K562 (cell line): ENCODE measurements around the gene YWHAB. TPM values are rescaled to one million over a fixed set of nuclear protein-coding genes. Genes with fewer than 3 reads are reported as not detected.

ENCODE experiments used
- ATAC-seq: fragments of 200-7000 bp; cut with Tn5 transposase; 3 replicates; pipeline ENCODE4 v1.9.1; 2020; ENCODE audit warnings: moderate library complexity
- BruUV-seq: library from RNA; stranded (reverse); fragments of 400-500 nt; replicated peaks from 2 replicates; lab custom pipeline; 2021; lab: Mats Ljungman, UMichigan
- CTCF ChIA-PET: fragments of 300-600 bp; formaldehyde crosslinking; extraction: SDS; loops from one replicate; lab custom pipeline; 2021; ENCODE audit warnings: low intra/inter-chr PET ratio; lab: Yijun Ruan, JAX
- POLR2A ChIA-PET: fragments of 300-600, 350-650 bp; sonication (Branson Sonifier 250); formaldehyde crosslinking; extraction: SDS; loops from one replicate; lab custom pipeline; 2021; ENCODE audit warnings: antibody characterized with exemption, inconsistent platforms; lab: Yijun Ruan, JAX
- DNase-seq, 4 experiments: peaks; one replicate each; pipeline versions ENCODE4 v3.0.0 to v3.0.0-alpha.2; 2011 to 2018; ENCODE audit warnings: low spot score in 3 of 4, mixed read lengths in 3 of 4; ENCODE audit errors: extremely low read depth in 1 of 4
- FAIRE-seq: peaks from 2 replicates; lab custom pipeline; 2011; peaks lifted over from hg19 to GRCh38; lab: Jason Lieb, UNC
- H2AFZ ChIP-seq: 2 replicates; pipeline ENCODE4 v1.6.0; 2011; ENCODE audit warnings: low read depth, low read length, control low read depth, inconsistent platforms
- H3K27ac ChIP-seq: fragments of 200-600 bp; 3 replicates; pipeline ENCODE4 v1.8.0; 2011; ENCODE audit warnings: low read depth, mild to moderate bottlenecking, control low read depth, inconsistent platforms, low read length, moderate library complexity, mixed read lengths; ENCODE audit errors: extremely low read depth
- H3K27me3 ChIP-seq, 2 experiments: fragments of 300-600 bp in 1 of 2; 2 replicates in 1 of 2; 3 replicates in 1 of 2; pipeline versions ENCODE4 v1.6.0 to v1.8.0; 2011; ENCODE audit warnings: inconsistent platforms in 2 of 2, low read length in 2 of 2, mild to moderate bottlenecking in 1 of 2, mixed read lengths in 1 of 2, moderate library complexity in 1 of 2; ENCODE audit not compliant: control insufficient read depth in 2 of 2, insufficient read depth in 2 of 2
- H3K36me3 ChIP-seq: fragments of 300-600 bp; 3 replicates; pipeline ENCODE4 v1.8.0; 2011; ENCODE audit warnings: mild to moderate bottlenecking, low read length, inconsistent platforms; ENCODE audit not compliant: control insufficient read depth, insufficient read depth
- H3K4me1 ChIP-seq, 2 experiments: fragments of 200-600 bp in 1 of 2; replicated peaks in 1 of 2; 2 replicates in 1 of 2; 3 replicates in 1 of 2; pipeline versions ENCODE4 v1.5.1 to v1.8.0; 2011; ENCODE audit warnings: inconsistent platforms in 2 of 2, low read length in 2 of 2, mild to moderate bottlenecking in 1 of 2, mixed read lengths in 1 of 2, moderate library complexity in 1 of 2; ENCODE audit not compliant: control insufficient read depth in 2 of 2, insufficient read depth in 2 of 2
- H3K4me2 ChIP-seq: 2 replicates; pipeline ENCODE4 v1.6.1; 2011; ENCODE audit warnings: low read length, control low read depth, inconsistent platforms, mixed read lengths; ENCODE audit not compliant: insufficient read depth
- H3K4me3 ChIP-seq: fragments of 200-600 bp; sonication (generic), shearing (Covaris generic); 2 replicates; pipeline ENCODE4 v1.5.1; 2016; ENCODE audit warnings: control low read depth, inconsistent platforms
- H3K79me2 ChIP-seq: fragments of 200-600 bp; 3 replicates; pipeline ENCODE4 v1.8.0; 2011; ENCODE audit warnings: low read length, inconsistent platforms; ENCODE audit not compliant: control insufficient read depth, insufficient read depth
- H3K9ac ChIP-seq, 2 experiments: 2 replicates each; pipeline versions ENCODE4 v1.6.0 to v1.6.1; 2011; ENCODE audit warnings: low read depth in 2 of 2, low read length in 2 of 2, control low read depth in 1 of 2, inconsistent platforms in 1 of 2, mild to moderate bottlenecking in 1 of 2, mixed read lengths in 1 of 2; ENCODE audit not compliant: insufficient read depth in 1 of 2
- H3K9me1 ChIP-seq: one replicate; pipeline ENCODE4 v1.6.0; 2011; ENCODE audit warnings: inconsistent platforms, mild to moderate bottlenecking, low read length, moderate library complexity; ENCODE audit not compliant: control insufficient read depth, insufficient read depth
- H3K9me3 ChIP-seq: replicated peaks from 2 replicates; pipeline ENCODE4 v1.5.1; 2011; ENCODE audit warnings: low read depth, low read length, inconsistent platforms; ENCODE audit not compliant: control insufficient read depth, insufficient read depth
- H4K20me1 ChIP-seq: replicated peaks from 2 replicates; pipeline ENCODE4 v1.6.1; 2011; ENCODE audit warnings: low read length, inconsistent platforms, mixed read lengths; ENCODE audit not compliant: control insufficient read depth, insufficient read depth
- POLR2AphosphoS2 ChIP-seq: IDR thresholded peaks from 2 replicates; pipeline ENCODE4 v1.6.1; 2012; ENCODE audit warnings: low read length, improper control_type of control experiment
- WGBS: fragments of 100-300 bp; shearing (Covaris generic); methylation state at CpG from one replicate; pipeline ENCODE4 v1.1.6; 2016; ENCODE audit warnings: low coverage, mixed read lengths; ENCODE audit not compliant: insufficient coverage; ENCODE audit errors: missing lambda C conversion rate; 5-methylcytosine and 5-hydroxymethylcytosine counted together
- in situ Hi-C: fragments of 300-500 bp; cut with MboI; formaldehyde crosslinking; loops from 4 replicates; pipeline ENCODE4 v1.15.0; 2018; ENCODE audit warnings: inconsistent platforms, mixed read lengths
- intact Hi-C: fragments of 100-400 bp; cut with micrococcal nuclease; formaldehyde crosslinking; loops from 2 replicates; pipeline ENCODE4 v1.14.2; 2022
- polyA plus RNA-seq, 8 experiments: library from polyadenylated mRNA; depleted of rRNA in 4 of 8; stranded (reverse) in 5 of 8; unstranded in 3 of 8; fragments of >200 nt; fragmentation: Nextera tagmentation in 2 of 8; fragmentation: Illumina TruSeq in 1 of 8; extraction: Ambion mirVana in 2 of 8; extraction: Trizol in 1 of 8; gene quantifications; 2 replicates each; pipeline versions ENCODE4 v1.2.1 to v1.2.3, GENCODE V29; 2011 to 2014; ENCODE audit warnings: inconsistent platforms in 1 of 8, missing spikeins in 1 of 8
- total RNA-seq, 7 experiments: library from RNA; depleted of rRNA in 6 of 7; stranded (reverse); fragments of >200 nt in 6 of 7; fragmentation: Illumina TruSeq in 2 of 7; extraction: Trizol in 2 of 7; gene quantifications; 2 replicates each; pipeline versions ENCODE4 v1.2.1 to v1.2.3, GENCODE V29; 2011 to 2021; ENCODE audit warnings: low replicate concordance in 1 of 7
- TF ChIP-seq, protein P1 (sequence below): fragments of 450-650 bp; IDR thresholded peaks from 2 replicates; pipeline ENCODE4 v1.7.1; 2018; ENCODE audit warnings: mild to moderate bottlenecking, low read depth; ENCODE audit not compliant: partially characterized antibody

YWHAB gene
- total and polyA plus RNA-seq, 9 of the 15 experiments (the other 6 are each of a cell fraction or from before 2014, with no cell fraction given) = 60.6 to 185 (median 96.1) TPM

DNA sequence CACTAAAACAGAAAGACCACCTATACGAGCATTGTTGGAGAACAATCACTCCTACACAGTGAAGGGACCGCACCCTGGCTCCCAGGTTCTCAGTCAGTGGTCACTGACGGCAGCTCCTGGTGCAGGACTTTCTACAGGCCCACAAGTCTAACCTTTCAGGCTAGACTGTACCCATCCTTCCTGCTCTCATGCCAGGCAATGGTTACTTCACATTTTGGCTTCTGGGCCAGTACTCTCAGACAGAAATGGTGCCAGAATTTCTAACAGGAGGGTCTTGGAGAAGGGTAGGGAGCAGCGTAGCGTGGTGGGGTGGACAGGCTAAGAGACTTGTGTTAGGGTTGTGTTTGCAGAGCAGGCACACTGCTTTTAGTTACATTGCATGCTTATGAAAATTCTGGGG, 62.6 kb downstream of the YWHAB start:
- no TSS peak for BruUV-seq
- intact Hi-C loops = no loop called here
- 93% methylated on average over 5 of the region's 5 CpGs for WGBS
- Histone ChIP-seq H3K9me3 (no peaks in the 10 kb centered on the region), H3K27ac (no peak overlapping the region), H2AFZ (no peak overlapping the region), H3K4me3 (no peak overlapping the region), H3K9me1 (no peaks in the 10 kb centered on the region), H3K36me3 (peaks cover 99% of the 10 kb centered on the region), H3K4me2 (no peak overlapping the region)
- CTCF ChIA-PET = no interaction called here
- 0 out of 2 replicates have a peak, but pooled peaks have one; percentile 54 for TF ChIP-seq POLR2AphosphoS2
- TF ChIP-seq, protein P1, sequence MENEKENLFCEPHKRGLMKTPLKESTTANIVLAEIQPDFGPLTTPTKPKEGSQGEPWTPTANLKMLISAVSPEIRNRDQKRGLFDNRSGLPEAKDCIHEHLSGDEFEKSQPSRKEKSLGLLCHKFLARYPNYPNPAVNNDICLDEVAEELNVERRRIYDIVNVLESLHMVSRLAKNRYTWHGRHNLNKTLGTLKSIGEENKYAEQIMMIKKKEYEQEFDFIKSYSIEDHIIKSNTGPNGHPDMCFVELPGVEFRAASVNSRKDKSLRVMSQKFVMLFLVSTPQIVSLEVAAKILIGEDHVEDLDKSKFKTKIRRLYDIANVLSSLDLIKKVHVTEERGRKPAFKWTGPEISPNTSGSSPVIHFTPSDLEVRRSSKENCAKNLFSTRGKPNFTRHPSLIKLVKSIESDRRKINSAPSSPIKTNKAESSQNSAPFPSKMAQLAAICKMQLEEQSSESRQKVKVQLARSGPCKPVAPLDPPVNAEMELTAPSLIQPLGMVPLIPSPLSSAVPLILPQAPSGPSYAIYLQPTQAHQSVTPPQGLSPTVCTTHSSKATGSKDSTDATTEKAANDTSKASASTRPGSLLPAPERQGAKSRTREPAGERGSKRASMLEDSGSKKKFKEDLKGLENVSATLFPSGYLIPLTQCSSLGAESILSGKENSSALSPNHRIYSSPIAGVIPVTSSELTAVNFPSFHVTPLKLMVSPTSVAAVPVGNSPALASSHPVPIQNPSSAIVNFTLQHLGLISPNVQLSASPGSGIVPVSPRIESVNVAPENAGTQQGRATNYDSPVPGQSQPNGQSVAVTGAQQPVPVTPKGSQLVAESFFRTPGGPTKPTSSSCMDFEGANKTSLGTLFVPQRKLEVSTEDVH = no peak
- TF ChIP-seq, all 486 proteins: peak for 1
- Histone ChIP-seq H4K20me1 (0 out of 2 replicates have a peak, but pooled peaks cover 2% of the 10 kb centered on the region), H3K27me3 (no peaks in the 10 kb centered on the region), H3K79me2 (no peaks in the 10 kb centered on the region), H3K9ac (no peak overlapping the region), H3K4me1 (no peaks in the 10 kb centered on the region)
- ATAC-seq (no peak), DNase-seq (no peak), FAIRE-seq (no peak)
- POLR2A ChIA-PET = interaction anchor here (0.6 to 4.5 kb wide), 4 partner anchors 10 to 15 kb away, joined by 3 to 21 read pairs (median 7); partner anchors contain the start of gene TOMM34
- in situ Hi-C loops = no loop called here
